Measurements from ENCODE around the gene ZNF563. TPM values are rescaled to one million over a fixed set of nuclear protein-coding genes. Genes with fewer than 3 reads are reported as not detected.
"Not testable (repeated sequence)": the region's sequence is repeated elsewhere in the genome, so short reads cannot be mapped to it uniquely, and the experiment has no call there.

Gene ZNF563
- 1 to 10 TPM; 3.1 to 3.2 TPM for total RNA-seq

DNA sequence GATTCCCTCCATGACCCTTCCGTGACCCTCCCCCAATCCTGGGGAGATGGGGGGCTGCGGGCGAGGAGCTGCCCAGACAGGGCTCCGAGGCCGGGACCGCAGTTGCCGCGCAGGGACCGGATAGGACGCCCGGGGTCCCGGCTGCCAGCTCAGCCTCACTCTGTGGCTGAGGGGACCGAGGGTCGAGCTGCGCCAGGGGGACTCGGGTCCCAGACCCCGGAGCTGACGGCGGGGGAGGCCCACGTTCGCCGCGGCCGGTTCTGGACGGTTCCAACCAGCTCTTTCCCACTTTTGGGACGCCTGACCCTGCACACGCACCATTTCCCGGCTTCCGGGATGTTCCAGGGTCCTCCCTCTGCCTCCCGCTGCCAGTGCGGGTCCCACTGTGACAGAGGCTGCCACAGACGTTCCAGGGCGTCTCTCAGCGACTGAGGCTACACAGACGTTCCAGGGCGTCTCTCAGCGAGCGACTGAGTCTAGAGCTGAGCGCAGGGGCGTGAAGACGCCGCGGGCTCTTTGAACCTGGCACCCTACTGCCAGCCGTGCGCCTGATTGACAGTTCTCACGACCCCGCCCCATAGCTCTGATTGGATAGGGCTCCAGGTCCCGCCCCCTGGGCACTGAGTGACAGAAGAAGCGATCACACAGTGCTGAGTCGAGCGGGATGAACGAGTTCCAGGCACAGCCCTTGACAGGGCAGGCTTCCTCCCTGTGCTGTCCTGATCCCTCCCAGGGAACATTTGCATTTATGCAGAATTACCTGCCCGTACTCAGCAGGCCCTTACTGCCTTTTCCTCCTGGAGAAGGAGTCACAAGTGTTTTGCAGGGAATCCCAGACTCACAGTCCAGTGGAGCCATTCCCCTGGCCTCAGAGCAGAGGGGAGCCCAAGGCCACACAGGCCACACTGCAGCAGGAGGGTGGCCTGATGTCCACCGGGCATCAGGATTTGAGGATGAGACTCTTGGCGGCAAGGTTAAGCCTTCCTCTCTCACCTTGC, at the start of gene ZNF563:
Gene ZNF563, minus strand, starts transcription at position 472 of the 998 bp plus-strand sequence. Its CDS starts 151 bp downstream, at position 321.
- peak; percentile 99 for DNase-seq
- POLR2A ChIA-PET, result interaction anchor here (0.5 to 3.4 kb wide), 19 partner anchors 20 to 1763 kb away, joined by 3 to 21 read pairs (median 4); partner anchors contain the start of genes ZNF136, ZNF20, ZNF44 and ZNF442
- peak; percentile 99 for ATAC-seq
- Mint-ChIP-seq H3K27ac (peak within 1 kb of the TSS; percentile 98), H3K4me3 (peak within 1 kb of the TSS; percentile 96), H3K9me3 (ENCODE audit: insufficient read depth) (peaks cover 9% of the 10 kb centered on the region), H3K4me1 (ENCODE audit: low read depth) (peaks cover 27% of the 10 kb centered on the region), H3K27me3 (ENCODE audit: low read depth) (no peaks in the 10 kb centered on the region), H3K36me3 (ENCODE audit: low read depth) (peaks cover 8% of the 10 kb centered on the region)
- CTCF ChIA-PET, result interaction anchor here (0.9 to 2.3 kb wide), 6 partner anchors 11 to 274 kb away, joined by 3 to 9 read pairs (median 6); partner anchors contain the start of genes ZNF44 and ZNF442

DNA sequence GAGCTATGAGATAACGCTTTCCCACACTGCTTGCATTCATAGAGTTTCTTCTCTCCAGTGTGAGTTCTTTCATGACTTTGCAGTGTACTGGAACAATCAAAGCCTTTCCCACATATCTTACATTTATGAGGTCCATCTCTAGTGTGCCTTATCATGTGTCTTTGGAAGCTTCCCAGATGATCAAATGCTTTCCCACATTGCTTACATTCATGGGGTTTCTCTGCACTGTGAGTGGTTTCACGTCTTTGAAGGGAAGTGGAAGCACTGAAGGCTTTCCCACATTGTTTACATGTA, 47.0 kb upstream of the ZNF563 start:
- peaks cover 33% of the 10 kb centered on the region for H3K36me3 Mint-ChIP-seq (ENCODE audit: low read depth)

DNA sequence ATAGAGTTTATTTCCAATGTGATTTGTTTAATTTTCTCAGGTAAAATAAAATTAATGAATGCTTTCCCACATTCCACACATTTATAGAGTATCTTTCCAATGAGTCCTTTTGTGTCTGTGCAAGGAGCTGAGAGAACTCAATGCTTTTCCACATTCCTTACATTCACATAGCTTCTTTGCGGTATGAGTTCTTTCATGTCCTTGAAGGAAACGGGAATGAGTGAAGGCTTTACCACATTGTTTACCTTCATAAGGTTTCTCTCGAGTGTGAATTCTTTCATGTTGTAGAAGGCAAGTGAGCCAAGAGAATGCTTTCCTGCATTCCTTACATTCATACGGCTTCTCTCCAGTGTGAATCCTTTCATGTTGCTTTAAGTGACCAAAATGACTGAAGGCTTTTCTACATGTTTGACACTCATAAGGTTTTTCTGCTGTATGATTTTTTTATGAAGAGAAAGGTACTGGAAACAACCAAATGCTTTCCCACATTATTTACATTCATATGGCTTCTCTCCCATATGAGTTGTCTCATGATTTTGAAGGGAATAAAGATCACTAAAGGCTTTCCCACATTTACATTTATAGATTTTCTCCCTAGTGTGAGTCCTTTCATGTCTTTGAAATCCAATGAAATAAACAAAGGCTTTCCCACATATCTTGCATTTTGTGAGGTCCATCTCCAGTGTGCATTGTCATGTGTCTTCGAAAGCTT, 46.5 kb upstream of the ZNF563 start:
- ATAC-seq, result no peak
- no peak for DNase-seq
- Mint-ChIP-seq H3K9me3 (ENCODE audit: insufficient read depth) (peaks cover 41% of the 10 kb centered on the region), H3K4me3 (no peak overlapping the region), H3K4me1 (ENCODE audit: low read depth) (no peaks in the 10 kb centered on the region), H3K27me3 (ENCODE audit: low read depth) (no peaks in the 10 kb centered on the region), H3K27ac (no peak overlapping the region), H3K36me3 (ENCODE audit: low read depth) (peaks cover 29% of the 10 kb centered on the region)
- ChIA-PET POLR2A (no interaction called here), CTCF (no interaction called here)

More for the DNA sequence above, 47.0 kb upstream of the ZNF563 start:
- Mint-ChIP-seq H3K27ac (no peak overlapping the region), H3K4me1 (ENCODE audit: low read depth) (no peaks in the 10 kb centered on the region), H3K9me3 (ENCODE audit: insufficient read depth) (peaks cover 37% of the 10 kb centered on the region), H3K27me3 (ENCODE audit: low read depth) (no peaks in the 10 kb centered on the region), H3K4me3 (no peak overlapping the region)
- CTCF ChIA-PET, result no interaction called here
- POLR2A ChIA-PET, result no interaction called here
- ATAC-seq (no peak), DNase-seq (no peak)

DNA sequence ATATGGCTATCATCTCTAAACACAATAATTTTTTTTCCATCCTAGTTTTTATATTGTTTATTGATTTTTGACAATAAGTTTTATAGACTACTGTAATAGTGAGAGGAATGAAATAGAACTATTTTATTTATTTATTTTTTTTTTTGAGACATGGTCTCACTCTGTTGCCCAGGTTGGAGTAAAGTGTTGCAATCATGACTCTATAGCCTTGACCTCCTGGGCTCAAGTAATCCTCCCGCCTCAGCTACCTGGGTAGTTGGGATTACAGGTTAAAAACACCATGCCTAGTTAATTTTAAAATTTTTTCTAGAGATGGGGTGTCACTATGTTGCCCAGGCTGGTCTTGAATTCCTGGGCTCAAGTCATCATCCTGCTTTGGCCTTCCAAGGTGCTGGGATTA, 40.6 kb upstream of the ZNF563 start:
- DNase-seq (no peak), ATAC-seq (no peak)
- no peak overlapping the region for H3K4me3 Mint-ChIP-seq
- ChIA-PET CTCF (no interaction called here), POLR2A (no interaction called here)
- H3K27me3 Mint-ChIP-seq (ENCODE audit: low read depth), result no peaks in the 10 kb centered on the region
- no peak overlapping the region for H3K27ac Mint-ChIP-seq
- H3K4me1 Mint-ChIP-seq (ENCODE audit: low read depth), result no peaks in the 10 kb centered on the region
- H3K36me3 Mint-ChIP-seq (ENCODE audit: low read depth), result peaks cover 6% of the 10 kb centered on the region
- peaks cover 32% of the 10 kb centered on the region for H3K9me3 Mint-ChIP-seq (ENCODE audit: insufficient read depth)

DNA sequence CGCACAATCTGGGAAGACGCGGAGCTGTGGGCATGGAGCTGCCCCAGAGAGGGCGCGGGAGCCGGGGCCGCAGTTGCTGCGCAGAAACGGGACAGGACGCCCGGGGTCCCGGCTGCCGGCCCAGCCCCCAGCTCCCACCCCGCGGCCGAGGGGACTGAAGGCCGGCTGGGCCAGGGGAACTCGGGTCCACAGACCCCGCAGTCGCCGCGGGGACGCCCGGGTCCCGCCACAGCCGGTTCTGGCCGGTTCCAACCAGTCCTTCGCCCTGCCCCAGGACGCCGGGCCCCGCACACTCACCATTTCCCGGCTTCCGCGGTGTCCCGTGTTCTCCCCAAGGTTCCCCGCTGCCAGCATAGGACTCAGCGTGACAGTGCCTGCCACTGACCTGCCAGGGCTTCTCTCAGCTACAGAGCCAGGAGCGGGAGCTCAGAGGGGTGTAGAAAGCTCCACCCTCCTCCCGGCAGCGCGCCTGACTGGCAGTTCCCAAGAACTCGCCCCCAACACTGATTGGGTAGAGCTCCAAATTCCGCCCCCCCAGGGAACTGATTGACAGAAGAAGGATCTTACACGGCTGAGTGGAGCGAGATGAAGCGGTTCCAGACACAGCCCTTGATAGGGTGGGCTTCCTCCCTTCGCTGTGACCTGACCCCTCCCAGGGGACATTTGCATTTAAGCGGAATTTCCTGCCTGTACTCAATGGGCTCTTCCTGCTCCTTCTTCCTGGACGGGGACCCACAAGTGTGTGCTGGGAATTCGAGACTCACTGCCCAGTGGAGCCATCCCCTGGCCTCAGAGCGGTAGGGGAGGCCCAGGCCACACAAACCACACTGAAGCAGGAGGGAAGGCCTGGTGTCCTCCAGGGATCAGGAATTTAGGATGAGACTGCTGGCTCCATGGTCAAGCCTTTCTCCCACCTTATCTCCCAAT, 32.1 kb upstream of the ZNF563 start, which contains the start of gene ZNF442:
Gene ZNF442, minus strand, starts transcription at position 448 of the 927 bp plus-strand sequence. CDS start 2,052 bp downstream, outside the sequence.
- Mint-ChIP-seq H3K36me3 (ENCODE audit: low read depth) (peaks cover 12% of the 10 kb centered on the region), H3K27me3 (ENCODE audit: low read depth) (no peaks in the 10 kb centered on the region), H3K4me1 (ENCODE audit: low read depth) (peaks cover 23% of the 10 kb centered on the region), H3K4me3 (peak within 1 kb of the TSS; percentile 89), H3K9me3 (ENCODE audit: insufficient read depth) (peaks cover 19% of the 10 kb centered on the region), H3K27ac (peak within 1 kb of the TSS; percentile 86)
- CTCF ChIA-PET, result interaction anchor here (0.8 to 1.6 kb wide), 8 partner anchors 28 to 568 kb away, joined by 3 to 8 read pairs (median 3); partner anchors contain the start of genes ZNF20 and ZNF563
- peak; percentile 99 for ATAC-seq
- POLR2A ChIA-PET, result interaction anchor here (0.9 to 1.6 kb wide), 5 partner anchors 32 to 203 kb away, joined by 3 to 15 read pairs (median 4); partner anchors contain the start of genes ZNF136, ZNF44 and ZNF563
- peak; percentile 92 for DNase-seq

DNA sequence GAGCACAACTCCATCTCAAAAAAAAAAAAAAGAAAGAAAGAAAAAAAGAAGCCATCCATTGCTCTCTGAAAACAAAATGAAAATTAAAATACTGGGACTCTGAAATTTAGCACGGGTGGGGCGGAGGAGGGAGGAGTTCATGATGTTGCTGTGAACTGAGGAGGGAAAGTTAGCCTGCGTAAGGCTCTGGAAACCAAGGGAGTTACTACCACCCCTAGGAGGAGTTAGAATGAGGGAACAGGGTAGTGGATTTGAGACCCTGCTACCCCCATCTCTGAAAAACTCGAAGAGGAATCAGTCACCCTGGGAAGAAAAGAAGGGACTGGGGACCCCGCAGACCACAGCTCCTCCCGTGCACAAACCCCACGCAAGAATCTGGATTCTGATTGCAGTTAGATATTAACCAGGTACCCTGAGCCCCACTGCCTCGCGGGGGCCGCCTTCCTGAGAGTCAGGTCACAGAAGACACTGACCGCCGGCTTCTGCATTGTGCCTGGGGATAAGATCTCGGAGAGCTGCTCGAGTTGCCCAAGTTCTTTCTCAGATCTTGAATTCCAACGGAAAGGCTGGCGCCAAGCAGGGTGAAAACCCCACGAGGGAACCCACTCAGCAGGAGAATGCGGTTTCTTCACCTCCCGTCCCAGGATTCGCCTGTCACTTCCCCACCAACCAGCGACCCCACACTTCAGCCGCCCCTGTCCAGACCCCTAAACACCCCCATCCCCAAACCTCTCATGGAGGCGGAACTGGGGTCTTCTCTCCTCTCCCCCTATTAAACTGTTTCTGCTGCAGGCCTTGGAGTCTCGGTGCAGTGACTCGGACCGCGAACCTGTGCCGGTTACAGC, 31.2 kb upstream of the ZNF563 start:
- H3K27me3 Mint-ChIP-seq (ENCODE audit: low read depth), result no peaks in the 10 kb centered on the region
- H3K9me3 Mint-ChIP-seq (ENCODE audit: insufficient read depth), result peaks cover 19% of the 10 kb centered on the region
- peak overlapping the region; percentile 72 for H3K27ac Mint-ChIP-seq
- POLR2A ChIA-PET, result interaction anchor here (0.9 to 1.6 kb wide), 5 partner anchors 32 to 202 kb away, joined by 3 to 15 read pairs (median 4); partner anchors contain the start of genes ZNF136, ZNF44 and ZNF563
- H3K4me3 Mint-ChIP-seq, result peak overlapping the region; percentile 89
- DNase-seq (peak; percentile 23), ATAC-seq (no peak)
- H3K36me3 Mint-ChIP-seq (ENCODE audit: low read depth), result peaks cover 12% of the 10 kb centered on the region
- H3K4me1 Mint-ChIP-seq (ENCODE audit: low read depth), result peaks cover 23% of the 10 kb centered on the region
- CTCF ChIA-PET, result interaction anchor here (0.8 to 1.3 kb wide), 5 partner anchors 32 to 567 kb away, joined by 3 to 8 read pairs (median 3); partner anchors contain the start of gene ZNF563

DNA sequence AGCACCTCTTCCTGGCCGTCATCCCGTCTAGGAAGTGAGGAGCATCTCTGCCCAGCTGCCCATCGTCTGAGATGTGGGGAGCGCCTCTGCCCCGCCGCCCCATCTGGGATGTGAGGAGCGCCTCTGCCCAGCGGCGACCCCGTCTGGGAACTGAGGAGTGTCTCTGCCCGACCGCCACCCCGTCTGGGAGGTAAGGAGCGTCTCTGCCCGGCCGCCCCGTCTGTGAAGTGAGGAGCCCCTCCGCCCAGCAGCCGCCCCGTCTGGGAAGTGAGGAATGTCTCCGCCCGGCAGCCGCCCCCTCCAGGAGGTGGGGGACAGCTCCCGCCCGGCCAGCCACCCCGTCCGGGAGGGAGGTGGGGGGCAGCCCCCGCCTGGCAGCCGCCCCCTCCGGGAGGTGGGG, 28.8 kb upstream of the ZNF563 start:
- CTCF ChIA-PET; POLR2A ChIA-PET; DNase-seq; H3K27ac Mint-ChIP-seq; ATAC-seq; H3K27me3 Mint-ChIP-seq (ENCODE audit: low read depth); H3K4me3 Mint-ChIP-seq: not testable (repeated sequence)
- Mint-ChIP-seq H3K9me3 (ENCODE audit: insufficient read depth) (peaks cover 24% of the 10 kb centered on the region), H3K36me3 (ENCODE audit: low read depth) (peaks cover 14% of the 10 kb centered on the region), H3K4me1 (ENCODE audit: low read depth) (peaks cover 23% of the 10 kb centered on the region)

DNA sequence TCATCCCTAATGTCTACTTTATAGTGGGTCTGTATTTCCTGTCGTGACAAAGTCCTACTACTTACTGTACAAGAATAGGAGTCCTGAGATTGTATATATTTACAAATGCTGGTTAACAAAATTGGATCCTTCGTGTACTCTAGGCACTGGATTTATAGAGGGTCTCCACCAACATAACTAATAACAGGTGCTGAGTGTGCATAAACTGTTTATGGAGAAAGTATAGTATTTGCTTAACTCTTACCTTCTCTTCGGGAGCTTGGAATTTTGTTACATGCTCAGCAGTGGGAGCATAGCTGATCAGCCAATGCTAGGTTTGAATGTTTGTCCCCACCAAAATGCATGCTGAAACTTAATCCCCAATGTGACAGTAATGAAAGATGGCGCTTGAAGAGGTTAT, 19.9 kb upstream of the ZNF563 start:
- Mint-ChIP-seq H3K9me3 (ENCODE audit: insufficient read depth) (peaks cover 54% of the 10 kb centered on the region), H3K36me3 (ENCODE audit: low read depth) (peaks cover 46% of the 10 kb centered on the region)
- CTCF ChIA-PET, result no interaction called here

DNA sequence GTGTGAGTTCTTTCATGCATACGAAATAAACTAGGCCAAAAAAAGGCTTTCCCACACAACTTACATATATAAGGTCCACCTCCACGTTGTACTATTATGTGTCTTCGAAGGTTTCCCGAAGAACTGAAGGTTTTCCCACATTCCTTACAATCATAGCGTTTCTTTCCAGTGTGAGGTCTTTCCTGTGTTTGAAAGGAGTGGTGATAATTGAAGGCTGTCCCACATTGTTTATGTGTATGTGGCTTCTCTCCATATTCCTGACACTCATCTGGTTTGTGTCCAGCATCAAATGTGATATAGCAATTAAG, 17.4 kb upstream of the ZNF563 start:
- ChIA-PET POLR2A (no interaction called here), CTCF (no interaction called here)
- Mint-ChIP-seq H3K27me3 (ENCODE audit: low read depth) (no peaks in the 10 kb centered on the region), H3K36me3 (ENCODE audit: low read depth) (peaks cover 47% of the 10 kb centered on the region), H3K4me3 (no peak overlapping the region), H3K9me3 (ENCODE audit: insufficient read depth) (peaks cover 54% of the 10 kb centered on the region), H3K4me1 (ENCODE audit: low read depth) (no peaks in the 10 kb centered on the region), H3K27ac (no peak overlapping the region)
- DNase-seq, result no peak
- ATAC-seq, result no peak

More for the DNA sequence above, 19.9 kb upstream of the ZNF563 start:
- no peak overlapping the region for H3K27ac Mint-ChIP-seq
- DNase-seq, result no peak
- H3K4me1 Mint-ChIP-seq (ENCODE audit: low read depth), result no peaks in the 10 kb centered on the region
- H3K27me3 Mint-ChIP-seq (ENCODE audit: low read depth), result no peaks in the 10 kb centered on the region
- no peak overlapping the region for H3K4me3 Mint-ChIP-seq
- POLR2A ChIA-PET, result no interaction called here
- no peak for ATAC-seq

DNA sequence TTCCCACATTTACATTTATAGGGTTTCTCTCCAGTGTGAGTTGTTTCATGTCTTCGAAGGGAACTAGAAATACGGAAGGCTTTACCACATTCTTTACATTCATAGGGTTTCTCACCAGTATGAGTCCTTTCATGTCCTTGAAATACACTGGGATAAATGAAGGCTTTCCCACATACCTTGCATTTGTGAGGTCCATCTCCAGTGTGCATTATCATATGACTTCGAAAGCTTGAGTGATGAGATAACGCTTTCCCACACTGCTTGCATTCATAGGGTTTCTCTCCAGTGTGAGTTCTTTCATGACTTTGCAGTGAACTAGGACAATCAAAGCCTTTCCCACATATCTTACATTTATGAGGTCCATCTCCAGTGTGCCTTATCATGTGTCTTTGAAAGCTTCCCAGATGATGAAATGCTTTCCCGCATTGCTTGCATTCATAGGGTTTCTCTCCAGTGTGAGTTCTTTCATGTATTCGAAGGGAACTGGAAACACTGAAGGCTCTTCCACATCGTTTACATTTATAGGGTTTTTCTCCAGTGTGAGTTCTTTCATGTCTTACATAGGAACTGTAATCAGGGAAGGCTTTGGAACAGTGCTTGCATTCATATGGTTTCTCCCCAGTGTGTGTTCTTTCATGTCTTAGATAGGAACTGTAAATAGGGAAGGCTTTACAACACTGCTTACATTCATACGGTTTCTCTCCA, 16.9 kb upstream of the ZNF563 start:
- Mint-ChIP-seq H3K9me3 (ENCODE audit: insufficient read depth) (peaks cover 59% of the 10 kb centered on the region), H3K27ac (no peak overlapping the region), H3K4me1 (ENCODE audit: low read depth) (no peaks in the 10 kb centered on the region), H3K4me3 (no peak overlapping the region), H3K36me3 (ENCODE audit: low read depth) (peaks cover 47% of the 10 kb centered on the region), H3K27me3 (ENCODE audit: low read depth) (no peaks in the 10 kb centered on the region)
- ATAC-seq (no peak), DNase-seq (no peak)
- ChIA-PET CTCF (no interaction called here), POLR2A (no interaction called here)
